K562 (cell line): Measurements from ENCODE around the gene BRSK1. TPM values are rescaled to one million over a fixed set of nuclear protein-coding genes. Genes with fewer than 3 reads are reported as not detected.

Experiments
- CEBPB ChIP-seq: fragments of 450-650 bp; IDR thresholded peaks from 2 replicates; pipeline ENCODE4 v1.6.1; 2016; ENCODE audit warnings: missing genetic modification characterization, missing compliant biosample characterization
- E4F1 ChIP-seq: fragments of 250-450 bp; sonication (Bioruptor Pico); IDR thresholded peaks from 2 replicates; pipeline ENCODE4 v1.5.0; 2021; ENCODE audit warnings: mild to moderate bottlenecking, borderline replicate concordance
- ELF1 ChIP-seq: fragments of 200-800 bp; sonication (Bioruptor generic); IDR thresholded peaks from 2 replicates; pipeline ENCODE4 v1.6.1; 2016; ENCODE audit warnings: missing genetic modification characterization, missing compliant biosample characterization
- FOXK2 ChIP-seq, 2 experiments: fragments of 450-650 bp; IDR thresholded peaks in 1 of 2; conservative IDR thresholded peaks in 1 of 2; 2 replicates each; pipeline ENCODE4 v1.6.1; 2016; ENCODE audit warnings: low read depth in 2 of 2, mild to moderate bottlenecking in 1 of 2
- GABPA ChIP-seq: fragments of 200-800 bp; sonication (Bioruptor generic); conservative IDR thresholded peaks from 2 replicates; pipeline ENCODE4 v1.6.1; 2016; ENCODE audit warnings: low read depth, missing genetic modification characterization, missing compliant biosample characterization
- GTF3C2 ChIP-seq: IDR thresholded peaks from 3 replicates; pipeline ENCODE4 v1.6.1; 2011; ENCODE audit warnings: borderline replicate concordance, mild to moderate bottlenecking, moderate library complexity; ENCODE audit not compliant: insufficient read length; ENCODE audit errors: extremely low read depth
- HOXB6 ChIP-seq: fragments of 250-450 bp; sonication (Bioruptor Pico); IDR thresholded peaks from 2 replicates; pipeline ENCODE4 v1.5.1; 2022; ENCODE audit warnings: mild to moderate bottlenecking, borderline replicate concordance
- NFIX ChIP-seq: fragments of 250-450 bp; sonication (Bioruptor Pico); IDR thresholded peaks from 2 replicates; pipeline ENCODE4 v1.4.0; 2020; ENCODE audit warnings: low read depth, mild to moderate bottlenecking, moderate library complexity
- NR0B1 ChIP-seq: fragments of 450-650 bp; IDR thresholded peaks from one replicate; pipeline ENCODE4 v1.6.1; 2018; ENCODE audit warnings: mild to moderate bottlenecking, moderate library complexity; ENCODE audit not compliant: partially characterized antibody
- RAD21 ChIP-seq, 2 experiments: fragments of 250-450 bp in 1 of 2; fragments of 450-650 bp in 1 of 2; sonication (Bioruptor Pico) in 1 of 2; formaldehyde crosslinking in 1 of 2; IDR thresholded peaks in 1 of 2; conservative IDR thresholded peaks in 1 of 2; 2 replicates each; pipeline versions ENCODE4 v1.4.0 to v1.8.0; 2020 to 2022; ENCODE audit warnings: mild to moderate bottlenecking in 2 of 2, moderate library complexity in 1 of 2
- SAP30 ChIP-seq: fragments of 200-600 bp; sonication (generic); IDR thresholded peaks from 2 replicates; pipeline ENCODE4 v1.6.1; 2012; ENCODE audit warnings: borderline replicate concordance, low read depth, mild to moderate bottlenecking, moderate library complexity, low read length, control low read depth, inconsistent platforms; ENCODE audit not compliant: insufficient read depth, poor library complexity, severe bottlenecking
- SETDB1 ChIP-seq: IDR thresholded peaks from one replicate; pipeline ENCODE4 v1.6.1; 2012; ENCODE audit warnings: low read length, control low read depth, inconsistent platforms
- ZBED1 ChIP-seq: IDR thresholded peaks from 2 replicates; pipeline ENCODE4 v1.6.1; 2014
- ZEB2 ChIP-seq: fragments of 450-650 bp; IDR thresholded peaks from 2 replicates; pipeline ENCODE4 v1.6.1; 2016
- ZNF143 ChIP-seq: sonication (generic); formaldehyde crosslinking; IDR thresholded peaks from 2 replicates; pipeline ENCODE4 v1.9.0; 2022; ENCODE audit warnings: mild to moderate bottlenecking, missing genetic modification reagents
- ZNF263 ChIP-seq: sonication (generic); formaldehyde crosslinking; IDR thresholded peaks from 2 replicates; pipeline ENCODE4 v1.8.0; 2022; ENCODE audit warnings: mild to moderate bottlenecking, missing genetic modification reagents, borderline replicate concordance
- ZNF398 ChIP-seq: fragments of 250-450 bp; sonication (Bioruptor Pico); IDR thresholded peaks from 2 replicates; pipeline ENCODE4 v1.8.0; 2021; ENCODE audit warnings: moderate library complexity, mild to moderate bottlenecking, inconsistent platforms
- ZNF785 ChIP-seq: fragments of 250-450 bp; sonication (Bioruptor Pico); IDR thresholded peaks from 2 replicates; pipeline ENCODE4 v1.4.0; 2020; ENCODE audit warnings: mild to moderate bottlenecking
- polyA plus RNA-seq, 8 experiments: library from polyadenylated mRNA; depleted of rRNA in 4 of 8; stranded (reverse) in 5 of 8; unstranded in 3 of 8; fragments of >200 nt; fragmentation: Nextera tagmentation in 2 of 8; fragmentation: Illumina TruSeq in 1 of 8; extraction: Ambion mirVana in 2 of 8; extraction: Trizol in 1 of 8; gene quantifications; 2 replicates each; pipeline versions ENCODE4 v1.2.1 to v1.2.3, GENCODE V29; 2011 to 2014; ENCODE audit warnings: inconsistent platforms in 1 of 8, missing spikeins in 1 of 8
- total RNA-seq, 7 experiments: library from RNA; depleted of rRNA in 6 of 7; stranded (reverse); fragments of >200 nt in 6 of 7; fragmentation: Illumina TruSeq in 2 of 7; extraction: Trizol in 2 of 7; gene quantifications; 2 replicates each; pipeline versions ENCODE4 v1.2.1 to v1.2.3, GENCODE V29; 2011 to 2021; ENCODE audit warnings: low replicate concordance in 1 of 7

The BRSK1 gene
- total and polyA plus RNA-seq, 9 of the 15 experiments (the other 6 are each of a cell fraction or from before 2014, with no cell fraction given) = 1.7 to 9.3 (median 3.8) TPM; not detected in 2

- TF ChIP-seq NR0B1 (no peak), CEBPB (no peak), SAP30 (peak; percentile 97), FOXK2 (conservative IDR thresholded peaks at IDR 0.05 in 1 of 2, IDR thresholded peaks at IDR 0.05 in 1 of 2; ENCODE audit: low read depth in 2 of 2) (peak; percentile 84 to 86), RAD21 (CRISPR knock-in tag; conservative IDR thresholded peaks at IDR 0.05 in 1 of 2, IDR thresholded peaks at IDR 0.05 in 1 of 2) (no peak), ZBED1 (no peak), HOXB6 (CRISPR knock-in tag) (no peak), SETDB1 (no peak), ZNF785 (CRISPR knock-in tag) (no peak), ZEB2 (peak; percentile 85), NFIX (CRISPR knock-in tag) (no peak), E4F1 (CRISPR knock-in tag) (no peak), ZNF398 (no peak), ZNF143 (CRISPR knock-in tag) (no peak), GTF3C2 (no peak), ELF1 (tag) (peak; percentile 87), ZNF263 (CRISPR knock-in tag) (no peak; the same call in 1 of the 2 replicates), GABPA (tag) (peak; percentile 98)
These were observed 3.8 kb upstream of the BRSK1 start, which contains the start of gene HSPBP1 (continued) for GRCh38 chr19:55279770-55280643.
